Measurements from ENCODE around the gene HNRNPM. TPM values are rescaled to one million over a fixed set of nuclear protein-coding genes. Genes with fewer than 3 reads are reported as not detected.
A peak's percentile ranks its signal among the peaks of the same experiment; 100 is the strongest.
"Not testable (repeated sequence)": the region's sequence is repeated elsewhere in the genome, so short reads cannot be mapped to it uniquely, and the experiment has no call there.

HNRNPM gene
- 140 and 162 TPM in 2 replicates for total RNA-seq (2014; rRNA removed; shearing (Covaris generic))

DNA sequence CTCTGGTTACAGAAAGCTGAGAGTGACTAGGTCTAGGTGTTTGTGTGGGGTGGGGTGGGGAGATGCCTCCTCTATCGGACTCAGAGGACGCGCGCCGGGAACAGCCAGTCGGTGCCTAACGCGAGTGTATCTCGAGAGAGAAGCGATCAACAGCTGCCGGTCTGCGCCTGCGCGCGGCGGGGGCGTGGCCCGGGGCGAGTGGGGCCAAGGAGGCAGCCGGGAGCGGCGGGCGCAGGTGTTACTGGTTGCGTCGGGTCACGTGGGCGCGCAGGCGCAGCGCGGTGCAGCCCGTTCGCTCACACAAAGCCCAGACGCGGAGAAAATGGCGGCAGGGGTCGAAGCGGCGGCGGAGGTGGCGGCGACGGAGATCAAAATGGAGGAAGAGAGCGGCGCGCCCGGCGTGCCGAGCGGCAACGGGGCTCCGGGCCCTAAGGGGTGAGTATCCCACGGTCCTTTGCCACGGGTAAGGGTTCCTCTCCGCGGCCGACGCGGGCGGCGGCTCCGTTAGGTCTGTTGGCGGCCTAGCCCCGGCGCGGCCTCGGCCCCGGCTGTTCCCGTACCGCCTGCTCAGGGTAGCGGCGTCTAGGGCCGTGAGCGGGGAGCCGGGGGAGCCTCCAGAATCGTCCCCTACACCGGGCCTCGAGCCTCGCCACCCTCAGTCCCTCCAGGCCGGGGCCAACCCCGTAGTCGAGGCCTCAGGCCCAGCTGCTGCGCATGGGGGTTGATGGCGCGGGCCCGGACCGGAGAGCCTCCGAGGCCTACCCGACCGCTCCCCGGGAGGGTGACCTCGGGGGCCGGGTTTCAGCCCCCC, at the start of gene HNRNPM:
Gene HNRNPM (plus strand): TSS at position 299 of the 811 bp plus-strand sequence. CDS start 24 bp downstream, at position 323.
- peak; percentile 100 for DNase-seq (ENCODE audit: low read depth)

GRCh38 chr19:8395621-8396082, 49.1 kb upstream of the HNRNPM start:
- DNase-seq (ENCODE audit: low read depth): no peak

DNA sequence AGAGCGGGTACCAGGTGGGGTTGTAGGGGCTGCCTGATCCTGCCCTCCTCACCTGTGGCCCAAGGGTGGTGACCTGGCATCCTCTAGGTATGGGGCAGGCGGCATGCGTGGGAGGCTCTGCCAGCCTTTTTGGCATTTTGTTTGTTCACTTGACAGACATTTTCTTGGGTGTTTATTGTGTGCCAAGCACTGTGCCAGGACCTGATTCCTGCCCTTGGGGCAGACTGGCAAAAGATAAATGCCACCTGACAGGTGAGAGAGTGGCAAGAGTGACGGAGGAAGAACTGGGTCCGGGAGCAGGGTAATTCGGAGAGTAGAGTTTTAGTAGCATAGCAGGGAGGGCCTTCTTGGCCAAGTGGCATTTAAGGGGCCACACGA, 48.6 kb upstream of the HNRNPM start:
- no peak for DNase-seq (ENCODE audit: low read depth)

GRCh38 chr19:8396563-8397203, 48.1 kb upstream of the HNRNPM start:
- peak; percentile 74 for DNase-seq (ENCODE audit: low read depth)

- no peak for DNase-seq (ENCODE audit: low read depth)
These were observed 47.5 kb upstream of the HNRNPM start for GRCh38 chr19:8397271-8397670.

DNA sequence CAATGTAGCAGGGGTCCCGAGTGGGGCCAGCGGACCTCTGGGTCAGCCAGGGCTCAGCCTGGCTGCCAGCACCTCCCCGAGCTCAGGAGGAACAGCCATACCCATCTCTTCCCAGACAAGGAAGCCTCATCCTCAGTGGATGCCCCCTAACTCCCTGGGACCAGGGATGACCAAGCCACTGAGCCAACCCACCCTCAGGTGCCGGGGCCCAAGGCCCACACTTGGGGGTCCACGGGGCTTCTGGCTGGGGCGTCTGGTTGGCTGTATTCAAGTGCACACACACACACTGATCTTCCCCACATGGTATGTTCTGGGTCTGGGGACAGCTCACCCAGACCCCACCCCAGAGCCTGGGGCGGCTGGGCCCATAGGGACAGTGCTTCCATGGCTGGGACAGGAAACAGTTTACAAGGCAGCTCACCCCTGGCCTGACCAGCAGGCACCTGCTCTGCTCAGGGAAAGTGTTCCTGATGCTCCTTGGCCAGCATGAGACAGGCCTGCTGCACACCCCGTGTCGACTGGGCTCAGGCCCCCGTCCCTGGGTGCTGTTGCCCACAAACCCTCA, 46.9 kb upstream of the HNRNPM start:
- no peak for DNase-seq (ENCODE audit: low read depth)

DNA sequence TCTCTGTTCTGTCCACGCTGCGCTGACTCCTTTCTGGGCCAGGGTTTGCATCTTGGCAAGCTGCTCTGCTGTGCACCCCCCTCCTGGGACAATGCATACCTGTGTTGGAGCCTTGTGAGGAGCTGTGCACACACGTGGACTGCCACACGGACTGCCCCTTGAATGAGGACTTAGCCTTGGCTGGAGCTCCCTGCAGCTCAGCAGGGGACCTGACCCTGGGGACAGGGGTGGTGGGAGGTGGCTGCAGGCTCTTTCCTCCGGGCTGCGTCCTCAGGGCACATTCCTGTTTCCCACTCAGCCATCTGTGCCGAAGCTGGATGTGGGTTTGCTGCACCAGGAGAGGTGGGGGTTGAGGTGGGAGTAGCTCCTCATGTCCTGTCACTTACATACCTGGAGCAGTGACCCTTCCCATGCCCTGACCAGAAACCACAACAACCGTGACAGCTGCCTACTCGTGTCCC, 46.4 kb upstream of the HNRNPM start:
- no peak for DNase-seq (ENCODE audit: low read depth)

DNA sequence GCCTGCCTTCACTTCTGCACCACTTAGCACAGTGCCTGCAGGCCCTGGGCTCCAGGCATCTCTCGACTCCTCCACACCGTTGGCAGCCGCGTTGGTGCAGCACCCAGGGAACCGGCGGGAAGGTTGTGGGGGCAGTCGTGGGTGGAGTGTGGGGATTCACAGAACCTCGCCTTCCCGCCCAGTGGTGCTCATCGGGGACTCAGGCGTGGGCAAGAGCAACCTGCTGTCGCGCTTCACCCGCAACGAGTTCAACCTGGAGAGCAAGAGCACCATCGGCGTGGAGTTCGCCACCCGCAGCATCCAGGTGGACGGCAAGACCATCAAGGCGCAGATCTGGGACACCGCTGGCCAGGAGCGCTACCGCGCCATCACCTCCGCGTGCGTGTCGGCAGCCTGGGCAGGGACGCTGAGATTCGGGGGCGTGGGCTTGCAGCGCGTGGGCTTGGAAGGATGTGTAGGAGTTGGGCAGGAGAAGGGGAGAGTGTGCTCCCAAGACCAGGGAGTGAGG, 45.0 kb upstream of the HNRNPM start:
- no peak for DNase-seq (ENCODE audit: low read depth)

- no peak for DNase-seq (ENCODE audit: low read depth)
These were observed 42.8 kb upstream of the HNRNPM start for GRCh38 chr19:8401981-8402411.

- no peak for DNase-seq (ENCODE audit: low read depth)
These were observed 41.5 kb upstream of the HNRNPM start for GRCh38 chr19:8403098-8403819.

DNA sequence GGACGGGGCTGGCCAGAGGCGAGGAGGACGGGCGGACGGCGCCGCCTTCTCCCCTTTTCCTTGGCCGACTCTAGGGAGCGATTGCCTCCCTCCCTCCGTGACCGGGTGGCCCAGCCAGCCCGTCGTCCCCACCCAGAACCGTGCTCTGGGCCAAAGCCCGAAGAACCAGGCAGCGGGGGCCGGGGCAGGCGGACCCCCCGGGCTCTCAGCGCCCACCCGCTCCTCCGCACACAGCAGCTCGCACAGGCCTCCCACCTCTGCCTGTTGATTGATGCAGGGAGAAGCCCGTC, 41.0 kb upstream of the HNRNPM start:
- no peak for DNase-seq (ENCODE audit: low read depth)

DNA sequence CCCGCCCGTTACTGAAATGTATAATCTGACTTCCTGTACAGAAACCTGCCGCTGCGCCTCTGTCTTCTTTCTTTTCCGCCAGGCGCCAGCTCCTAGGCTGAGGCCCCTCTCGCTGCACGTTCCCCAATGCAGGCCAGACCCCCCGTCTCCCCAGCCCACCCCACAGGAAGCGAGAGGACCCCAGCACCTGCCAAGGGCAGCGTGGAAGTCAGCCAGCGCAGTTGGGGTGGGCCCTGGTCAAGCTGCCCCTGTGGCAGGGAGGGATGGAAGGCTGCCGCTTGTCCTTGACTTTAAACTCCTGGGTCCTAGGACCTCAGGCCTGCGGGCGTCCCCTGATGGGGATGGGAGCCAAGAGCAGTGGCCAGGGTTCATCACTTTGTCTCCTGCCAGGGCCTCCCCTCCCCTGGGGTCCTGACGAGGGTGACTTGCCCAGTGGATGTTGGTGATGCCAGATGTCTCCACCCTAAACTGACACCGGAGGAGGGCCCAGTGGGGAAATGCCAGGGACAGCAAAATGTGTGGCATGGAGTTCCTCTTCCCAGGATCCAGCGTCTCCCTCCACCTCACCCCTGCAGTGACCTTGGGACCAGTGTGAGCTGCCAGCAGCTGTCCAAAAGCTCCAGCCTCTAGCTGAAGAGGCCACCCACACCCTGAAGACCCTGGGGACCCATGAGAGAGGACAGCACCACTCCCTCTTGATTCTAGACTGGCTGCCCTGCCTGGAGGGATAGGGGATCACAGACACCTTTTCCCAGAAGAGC, 40.2 kb upstream of the HNRNPM start:
- no peak for DNase-seq (ENCODE audit: low read depth)

DNA sequence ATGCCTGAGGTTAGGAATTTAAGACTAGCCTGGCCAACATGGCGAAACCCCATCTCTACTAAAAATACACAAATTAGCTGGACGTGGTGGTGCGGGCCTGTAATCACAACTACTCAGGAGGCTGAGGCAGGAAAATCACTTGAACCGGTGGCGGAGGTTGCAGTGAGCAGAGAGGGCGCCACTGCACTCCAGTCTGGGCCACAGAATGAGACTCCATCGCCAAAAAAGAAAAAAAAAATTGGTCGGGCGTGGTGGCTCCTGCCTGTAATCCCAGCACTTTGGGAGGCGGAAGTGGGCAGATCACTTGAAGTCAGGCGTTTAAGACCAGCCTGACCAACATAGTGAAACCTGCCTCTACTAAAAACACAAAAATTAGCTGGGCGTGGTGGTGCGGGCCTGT, 34.1 kb upstream of the HNRNPM start:
- DNase-seq (ENCODE audit: low read depth): not testable (repeated sequence)

GRCh38 chr19:8412783-8413628, 31.8 kb upstream of the HNRNPM start, which contains the start of gene MARCHF2:
MARCHF2 (plus strand) TSS chr19:8413305; CDS start chr19:8421841, 8,536 bp downstream.
- peak; percentile 98 for DNase-seq (ENCODE audit: low read depth)

DNA sequence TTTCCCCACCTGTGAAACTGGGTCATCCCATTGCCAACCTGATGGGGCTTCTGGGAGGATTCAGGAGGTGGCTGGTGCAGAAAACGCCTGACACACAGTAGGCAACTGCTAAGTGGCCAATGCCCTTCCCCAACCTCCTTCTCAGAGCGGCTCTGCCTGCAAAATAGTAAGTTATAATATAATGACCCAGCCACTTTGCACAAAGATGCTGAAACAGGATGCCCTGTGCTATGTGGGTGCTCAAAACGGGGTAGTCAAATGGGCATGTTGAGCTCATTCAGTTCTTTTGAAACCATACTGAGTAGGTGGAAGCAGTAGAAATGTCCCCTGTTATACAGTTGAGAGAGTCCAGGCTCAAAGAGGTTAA, 31.2 kb upstream of the HNRNPM start:
- no peak for DNase-seq (ENCODE audit: low read depth)

- no peak for DNase-seq (ENCODE audit: low read depth)
These were observed 28.0 kb upstream of the HNRNPM start for GRCh38 chr19:8416796-8417195.

DNA sequence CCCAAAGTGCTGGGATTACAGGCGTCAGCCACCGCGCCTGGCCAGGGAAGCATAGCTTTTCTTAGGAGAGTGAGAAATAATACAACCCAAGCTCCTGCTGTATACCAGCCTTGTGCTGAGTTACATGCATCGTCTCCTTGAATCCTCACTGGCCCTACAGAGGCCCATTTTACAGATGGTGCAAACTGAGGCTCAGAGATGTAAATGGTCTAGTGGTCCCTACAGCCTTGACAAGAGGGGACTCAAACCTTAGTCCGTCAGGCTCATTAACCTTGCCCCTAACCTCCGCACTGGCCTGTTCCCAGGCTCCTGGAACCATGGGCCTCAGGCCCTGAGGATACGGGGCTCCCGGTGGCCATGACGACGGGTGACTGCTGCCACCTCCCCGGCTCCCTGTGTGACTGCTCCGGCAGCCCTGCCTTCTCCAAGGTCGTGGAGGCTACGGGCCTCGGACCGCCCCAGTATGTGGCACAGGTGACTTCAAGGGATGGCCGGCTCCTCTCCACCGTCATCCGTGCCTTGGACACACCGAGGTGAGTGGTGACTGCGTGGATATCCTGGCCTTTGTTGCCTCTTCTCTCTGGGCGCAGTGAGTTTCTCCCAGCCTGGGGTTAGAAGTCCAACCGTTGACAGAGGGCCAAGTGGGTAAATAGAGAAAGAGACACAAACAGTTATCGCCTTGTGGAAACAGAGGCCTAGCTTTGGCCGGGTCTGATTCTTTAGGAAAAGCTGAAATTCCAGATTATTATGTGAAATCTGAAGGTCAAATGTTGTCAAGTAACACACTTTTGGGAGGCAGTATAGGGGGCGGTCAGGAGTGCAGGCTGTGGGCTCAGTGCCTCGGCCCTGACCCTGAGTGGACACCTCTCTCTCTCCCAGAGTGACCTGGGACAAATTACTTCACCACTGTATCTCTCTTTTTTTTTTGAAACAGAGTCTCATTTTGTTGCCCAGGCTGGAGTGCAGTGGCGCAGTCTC, 23.0 kb upstream of the HNRNPM start:
- no peak for DNase-seq (ENCODE audit: low read depth)

DNA sequence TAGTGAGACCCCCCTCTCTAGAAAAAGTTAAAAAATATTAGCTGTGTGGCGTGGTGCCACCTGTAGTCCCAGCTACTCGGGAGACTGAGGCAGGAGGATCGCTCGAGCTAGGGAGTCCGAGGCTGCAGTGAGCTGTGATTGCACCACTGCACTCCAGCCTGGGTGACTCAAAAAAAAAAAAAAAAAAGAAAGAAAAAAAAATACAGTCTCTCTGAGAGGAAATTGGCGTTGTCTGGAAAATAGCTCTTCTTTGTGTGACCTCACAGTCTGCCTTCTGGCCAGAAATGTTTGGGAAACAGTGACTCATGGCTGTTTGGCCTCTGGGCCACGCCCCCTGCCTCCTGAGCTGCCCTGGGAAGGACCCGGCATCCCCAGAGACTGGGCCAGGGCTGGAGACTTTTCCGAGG, 21.0 kb upstream of the HNRNPM start:
- peak; percentile 96 for DNase-seq (ENCODE audit: low read depth)

DNA sequence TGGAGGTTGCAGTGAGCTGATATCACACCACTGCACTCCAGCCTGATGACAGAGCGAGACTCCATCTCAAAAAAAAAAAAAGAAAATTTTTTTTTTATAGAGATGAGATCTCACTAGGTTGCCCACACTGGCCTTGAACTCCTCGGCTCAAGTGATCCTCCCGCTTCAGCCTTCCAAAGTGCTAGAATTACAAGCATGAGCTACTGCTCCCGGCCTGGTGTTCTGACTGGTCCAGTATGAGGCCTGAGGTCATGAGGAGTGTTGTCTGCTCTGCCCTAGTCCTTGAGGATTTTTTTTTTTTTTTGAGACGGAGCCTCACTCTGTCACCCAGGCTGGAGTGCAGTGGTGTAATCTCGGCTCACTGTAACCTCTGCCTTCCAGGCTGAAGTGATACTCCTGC, 19.4 kb upstream of the HNRNPM start:
- DNase-seq (ENCODE audit: low read depth): not testable (repeated sequence)
